Left renal pelvis (tissue), 4 donors: ENCODE measurements around the gene KLF3. TPM values are rescaled to one million over a fixed set of nuclear protein-coding genes. Genes with fewer than 3 reads are reported as not detected.

Source experiments
- DNase-seq, 4 donors: peaks; one replicate each; pipeline ENCODE4 v3.0.0-alpha.2; 2013; ENCODE audit warnings: low read depth in 4 of 4, low spot score in 3 of 4
- polyA plus RNA-seq, 4 donors: library from polyadenylated mRNA; unstranded; fragments of 120-200 nt; gene quantifications; one replicate each; pipeline ENCODE4 v1.2.1, GENCODE V29; 2013; ENCODE audit not compliant: insufficient read length in 4 of 4

Gene KLF3
- polyA plus RNA-seq, 4 donors, result 56.1 to 79.1 (median 72.3) TPM

GRCh38 chr4:38734446-38734845 lies 70.4 kb downstream of the KLF3 start:
- no peak for DNase-seq

- no peak for DNase-seq
These were observed 70.9 kb downstream of the KLF3 start for GRCh38 chr4:38734911-38735310.

- no peak for DNase-seq
These were observed 71.9 kb downstream of the KLF3 start for GRCh38 chr4:38735870-38736269.

- no peak for DNase-seq
These were observed 75.2 kb downstream of the KLF3 start for GRCh38 chr4:38738940-38739803.

GRCh38 chr4:38740303-38740702 lies 76.3 kb downstream of the KLF3 start:
- no peak for DNase-seq

GRCh38 chr4:38743866-38744265 lies 79.9 kb downstream of the KLF3 start:
- DNase-seq, result no peak

- DNase-seq, result no peak
These were observed 81.9 kb downstream of the KLF3 start for GRCh38 chr4:38745881-38746280.

- DNase-seq, result no peak
These were observed 83.6 kb downstream of the KLF3 start for GRCh38 chr4:38747629-38748028.

- DNase-seq, result no peak
These were observed 85.3 kb downstream of the KLF3 start for GRCh38 chr4:38749336-38749735.

Other genes with a start within 250 kb of the KLF3 start
- under 1 TPM; 0.20 to 0.98 (median 0.51) TPM for gene TLR10, start 118.8 kb downstream of the KLF3 start, polyA plus RNA-seq
- 1 to 10 TPM; 3.3 to 8.3 (median 4.6) TPM for gene TLR1, start 140.6 kb downstream of the KLF3 start, polyA plus RNA-seq
- gene TLR6, start 192.6 kb downstream of the KLF3 start, polyA plus RNA-seq, result 1 to 10 TPM in 1 of 4 donors, under 1 TPM in 3; 0.69 to 1.8 (median 0.79) TPM
- 10 to 100 TPM; 29.5 to 85.1 (median 38.2) TPM for gene FAM114A1, start 203.6 kb downstream of the KLF3 start, polyA plus RNA-seq